Vagina (tissue), 2 donors: ENCODE results near the gene RRP1B.

Source experiments
- POLR2A ChIP-seq, 2 donors: fragments of 450-650 bp; IDR thresholded peaks; one replicate each; pipeline ENCODE4 v1.6.1; 2017; ENCODE audit warnings: antibody characterized with exemption in 2 of 2, mild to moderate bottlenecking in 2 of 2, moderate library complexity in 2 of 2
- POLR2AphosphoS5 ChIP-seq, 2 donors: sonication (generic); formaldehyde crosslinking; IDR thresholded peaks; one replicate each; pipeline ENCODE4 v1.9.0; 2017; ENCODE audit warnings: antibody characterized with exemption in 2 of 2, mild to moderate bottlenecking in 2 of 2, low read depth in 1 of 2; ENCODE audit not compliant: insufficient read depth in 1 of 2
- TF ChIP-seq, protein P1 (sequence below), 3 experiments: fragments of 450-650 bp in 2 of 3; fragments of 200-600 bp in 1 of 3; sonication (generic) in 1 of 3; IDR thresholded peaks; one replicate each; pipeline ENCODE4 v1.5.1; 2017 to 2019; ENCODE audit warnings: antibody characterized with exemption in 3 of 3, mild to moderate bottlenecking in 2 of 3, moderate library complexity in 2 of 3

DNA sequence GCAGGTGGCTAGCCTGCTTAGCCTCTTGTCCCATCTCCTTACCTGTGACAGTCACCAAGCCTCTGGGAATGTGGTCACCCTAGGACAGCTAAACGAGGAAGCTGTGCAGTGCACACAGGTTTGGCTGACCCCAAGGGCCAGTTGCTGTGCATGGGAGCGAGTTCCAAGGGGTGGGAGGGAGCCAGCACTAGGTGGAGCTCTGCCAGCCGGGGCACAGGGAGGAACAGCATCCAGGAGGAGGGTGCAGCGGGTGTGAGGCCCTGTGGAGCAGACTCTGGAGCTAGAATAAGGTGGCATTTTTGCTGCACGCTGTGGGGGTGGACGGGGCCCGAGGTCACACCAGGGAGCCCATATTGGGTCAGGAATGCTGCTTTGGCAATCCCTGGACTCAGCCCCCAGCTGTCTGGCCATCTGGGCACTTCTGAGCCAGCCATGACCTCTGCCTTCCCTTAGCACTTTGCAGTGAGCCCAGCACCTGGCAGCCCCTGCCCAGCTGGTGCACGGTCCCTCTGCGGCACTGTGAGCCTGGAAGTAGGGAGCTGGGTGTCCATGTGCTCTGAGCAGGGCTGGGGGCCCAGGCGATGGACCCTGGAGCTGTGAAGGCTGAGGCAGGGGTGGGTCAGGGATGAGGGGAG is 68.3 kb downstream of the RRP1B start:
- TF ChIP-seq, protein P1, sequence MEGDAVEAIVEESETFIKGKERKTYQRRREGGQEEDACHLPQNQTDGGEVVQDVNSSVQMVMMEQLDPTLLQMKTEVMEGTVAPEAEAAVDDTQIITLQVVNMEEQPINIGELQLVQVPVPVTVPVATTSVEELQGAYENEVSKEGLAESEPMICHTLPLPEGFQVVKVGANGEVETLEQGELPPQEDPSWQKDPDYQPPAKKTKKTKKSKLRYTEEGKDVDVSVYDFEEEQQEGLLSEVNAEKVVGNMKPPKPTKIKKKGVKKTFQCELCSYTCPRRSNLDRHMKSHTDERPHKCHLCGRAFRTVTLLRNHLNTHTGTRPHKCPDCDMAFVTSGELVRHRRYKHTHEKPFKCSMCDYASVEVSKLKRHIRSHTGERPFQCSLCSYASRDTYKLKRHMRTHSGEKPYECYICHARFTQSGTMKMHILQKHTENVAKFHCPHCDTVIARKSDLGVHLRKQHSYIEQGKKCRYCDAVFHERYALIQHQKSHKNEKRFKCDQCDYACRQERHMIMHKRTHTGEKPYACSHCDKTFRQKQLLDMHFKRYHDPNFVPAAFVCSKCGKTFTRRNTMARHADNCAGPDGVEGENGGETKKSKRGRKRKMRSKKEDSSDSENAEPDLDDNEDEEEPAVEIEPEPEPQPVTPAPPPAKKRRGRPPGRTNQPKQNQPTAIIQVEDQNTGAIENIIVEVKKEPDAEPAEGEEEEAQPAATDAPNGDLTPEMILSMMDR (IDR thresholded peaks at IDR 0.05): no peak
- TF ChIP-seq POLR2AphosphoS5 (IDR thresholded peaks at IDR 0.05; ENCODE audit: insufficient read depth in 1 of 2, low read depth in 1 of 2) (no peak), POLR2A (IDR thresholded peaks at IDR 0.05) (no peak)
